PC-9 (cell line): ENCODE results near the gene BMPR1B. TPM values are rescaled to one million over a fixed set of nuclear protein-coding genes. Genes with fewer than 3 reads are reported as not detected.

Experiments
- BruUV-seq: library from RNA; stranded (reverse); fragments of 400-500 nt; replicated peaks from 2 replicates; lab custom pipeline; 2021; lab: Mats Ljungman, UMichigan
- CTCF ChIA-PET: fragments of 300-600 bp; sonication (Branson Sonifier 250); formaldehyde crosslinking; loops from one replicate; lab custom pipeline; 2022; ENCODE audit warnings: antibody characterized with exemption; lab: Charles Lee
- POLR2A ChIA-PET: fragments of 300-600 bp; sonication (Branson Sonifier 250); formaldehyde crosslinking; loops from one replicate; lab custom pipeline; 2022; ENCODE audit warnings: antibody characterized with exemption; ENCODE audit not compliant: unreplicated experiment; lab: Charles Lee
- DNase-seq, 2 experiments: peaks; one replicate each; pipeline versions ENCODE4 v3.0.0 to v3.0.0-alpha.2; 2015 to 2022; ENCODE audit warnings: mixed read lengths in 1 of 2
- H2AFZ ChIP-seq: fragments of 200-600 bp; sonication (generic); 2 replicates; pipeline ENCODE4 v1.8.1; 2017; ENCODE audit warnings: antibody characterized with exemption
- H3F3A ChIP-seq: fragments of 200-600 bp; sonication (generic); 2 replicates; pipeline ENCODE4 v1.8.1; 2017; ENCODE audit warnings: antibody characterized with exemption, mild to moderate bottlenecking, low read depth; ENCODE audit not compliant: insufficient read depth
- H3K27ac ChIP-seq: fragments of 200-600 bp; sonication (generic); 2 replicates; pipeline ENCODE4 v1.6.1; 2016; ENCODE audit warnings: mixed run types
- H3K27me3 ChIP-seq: fragments of 200-600 bp; sonication (generic); 2 replicates; pipeline ENCODE4 v1.6.1; 2016; ENCODE audit warnings: low read depth, mixed run types; ENCODE audit not compliant: insufficient read depth
- H3K36me3 ChIP-seq: fragments of 200-600 bp; sonication (generic); 2 replicates; pipeline ENCODE4 v1.6.1; 2016; ENCODE audit warnings: low read depth, mixed run types
- H3K4me1 ChIP-seq: fragments of 200-600 bp; sonication (generic); replicated peaks from 2 replicates; pipeline ENCODE4 v1.6.1; 2016; ENCODE audit warnings: mixed run types; ENCODE audit not compliant: insufficient read depth
- H3K4me2 ChIP-seq: fragments of 200-600 bp; sonication (generic); 2 replicates; pipeline ENCODE4 v1.6.1; 2017; ENCODE audit warnings: mixed run types
- H3K4me3 ChIP-seq: fragments of 200-600 bp; sonication (generic); 2 replicates; pipeline ENCODE4 v1.6.1; 2016; ENCODE audit warnings: mixed run types
- H3K79me2 ChIP-seq: fragments of 200-600 bp; sonication (generic); 2 replicates; pipeline ENCODE4 v1.6.1; 2017; ENCODE audit warnings: low read depth, mixed run types
- H3K9me2 ChIP-seq: fragments of 200-600 bp; sonication (generic); 2 replicates; pipeline ENCODE4 v1.8.1; 2017; ENCODE audit warnings: mild to moderate bottlenecking; ENCODE audit not compliant: insufficient read depth
- H3K9me3 ChIP-seq: fragments of 200-600 bp; sonication (generic); 2 replicates; pipeline ENCODE4 v1.8.1; 2016; ENCODE audit warnings: low read depth; ENCODE audit not compliant: insufficient read depth
- H4K20me1 ChIP-seq: fragments of 200-600 bp; sonication (generic); 2 replicates; pipeline ENCODE4 v1.8.1; 2017; ENCODE audit not compliant: insufficient read depth
- EZH2 ChIP-seq: fragments of 200-600 bp; sonication (generic); IDR thresholded peaks from 2 replicates; pipeline ENCODE4 v1.8.0; 2017; ENCODE audit warnings: antibody characterized with exemption, low read depth
- intact Hi-C: fragments of 100-400 bp; cut with micrococcal nuclease; formaldehyde crosslinking; loops from one replicate; pipeline ENCODE4 v1.10.0; 2022; ENCODE audit not compliant: unreplicated experiment
- total RNA-seq: library from RNA; stranded (reverse); gene quantifications from 2 replicates; pipeline ENCODE4 v1.2.3, GENCODE V29; 2021
- TF ChIP-seq, protein P1 (sequence below): fragments of 200-600 bp; sonication (generic); conservative IDR thresholded peaks from 2 replicates; pipeline ENCODE4 v1.6.1; 2017; ENCODE audit warnings: mixed run types, antibody characterized with exemption, mild to moderate bottlenecking, moderate library complexity

BMPR1B gene
- total RNA-seq, 1 experiment from 2014 or later = 1.1 TPM

DNA sequence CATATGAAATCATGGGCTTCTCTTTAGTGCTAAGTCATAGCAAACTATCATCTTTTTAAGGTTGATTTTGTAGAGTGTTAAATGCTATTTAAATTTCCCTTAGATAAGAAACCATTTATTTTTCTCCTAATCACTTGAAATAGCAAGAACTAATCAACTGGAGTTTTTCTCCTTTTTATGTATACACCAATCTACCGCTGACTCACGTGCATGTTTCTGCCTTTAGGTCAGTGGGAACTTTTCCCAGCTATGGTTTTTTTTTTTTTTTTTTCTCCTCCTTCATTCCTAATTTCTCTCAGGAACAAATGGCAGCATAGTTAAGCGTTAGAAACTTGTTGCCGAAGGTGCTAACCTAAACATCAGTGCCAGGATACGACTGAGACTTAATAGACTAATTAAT, 176.4 kb downstream of the BMPR1B start:
- H2AFZ ChIP-seq = no peak overlapping the region
- no peak for TF ChIP-seq EZH2
- TF ChIP-seq, protein P1, sequence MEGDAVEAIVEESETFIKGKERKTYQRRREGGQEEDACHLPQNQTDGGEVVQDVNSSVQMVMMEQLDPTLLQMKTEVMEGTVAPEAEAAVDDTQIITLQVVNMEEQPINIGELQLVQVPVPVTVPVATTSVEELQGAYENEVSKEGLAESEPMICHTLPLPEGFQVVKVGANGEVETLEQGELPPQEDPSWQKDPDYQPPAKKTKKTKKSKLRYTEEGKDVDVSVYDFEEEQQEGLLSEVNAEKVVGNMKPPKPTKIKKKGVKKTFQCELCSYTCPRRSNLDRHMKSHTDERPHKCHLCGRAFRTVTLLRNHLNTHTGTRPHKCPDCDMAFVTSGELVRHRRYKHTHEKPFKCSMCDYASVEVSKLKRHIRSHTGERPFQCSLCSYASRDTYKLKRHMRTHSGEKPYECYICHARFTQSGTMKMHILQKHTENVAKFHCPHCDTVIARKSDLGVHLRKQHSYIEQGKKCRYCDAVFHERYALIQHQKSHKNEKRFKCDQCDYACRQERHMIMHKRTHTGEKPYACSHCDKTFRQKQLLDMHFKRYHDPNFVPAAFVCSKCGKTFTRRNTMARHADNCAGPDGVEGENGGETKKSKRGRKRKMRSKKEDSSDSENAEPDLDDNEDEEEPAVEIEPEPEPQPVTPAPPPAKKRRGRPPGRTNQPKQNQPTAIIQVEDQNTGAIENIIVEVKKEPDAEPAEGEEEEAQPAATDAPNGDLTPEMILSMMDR = no peak
- H3K9me3 ChIP-seq = no peaks in the 10 kb centered on the region
- H3K79me2 ChIP-seq = no peaks in the 10 kb centered on the region
- peak overlapping the region; percentile 63 for H3K27ac ChIP-seq
- H3F3A ChIP-seq = no peaks in the 10 kb centered on the region
- H4K20me1 ChIP-seq = no peaks in the 10 kb centered on the region
- BruUV-seq = no TSS peak
- CTCF ChIA-PET = interaction anchor here (0.6 kb wide), 1 partner anchor 38 kb away, joined by 3 read pairs; no protein-coding TSS in a partner anchor
- H3K9me2 ChIP-seq = no peaks in the 10 kb centered on the region
- no peak overlapping the region for H3K4me3 ChIP-seq
- POLR2A ChIA-PET = interaction anchor here (0.6 kb wide), 1 partner anchor 14 kb away, joined by 3 read pairs; no protein-coding TSS in a partner anchor
- H3K27me3 ChIP-seq = no peaks in the 10 kb centered on the region
- no peak overlapping the region; the same call in 1 of the 2 replicates for H3K4me2 ChIP-seq
- H3K36me3 ChIP-seq = no peaks in the 10 kb centered on the region
- DNase-seq = no peak
- intact Hi-C loops = loop anchor here (2.0 to 10.0 kb wide), 3 partner anchors 107 to 179 kb away; partner anchors contain the start of gene BMPR1B
- peaks cover 19% of the 10 kb centered on the region for H3K4me1 ChIP-seq

DNA sequence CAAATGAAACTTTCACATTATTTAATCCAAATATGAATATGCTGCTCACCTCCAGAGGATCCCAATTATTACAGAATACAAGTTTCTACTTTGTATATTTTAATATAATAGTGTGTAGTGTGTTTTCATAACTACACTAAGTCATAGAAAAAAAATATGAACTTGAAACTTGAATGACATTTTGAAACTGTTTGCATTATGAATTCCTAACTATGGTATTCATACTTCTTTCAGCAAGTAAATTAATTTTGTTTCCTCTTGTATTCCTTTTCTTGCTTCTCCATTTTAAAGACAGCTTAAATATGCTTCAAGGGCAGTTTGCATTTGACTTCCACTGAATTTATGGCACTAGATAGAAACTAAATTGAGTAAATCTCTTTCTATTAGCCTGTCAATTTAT, 177.1 kb downstream of the BMPR1B start:
- intact Hi-C loops = loop anchor here (2.0 to 10.0 kb wide), 3 partner anchors 108 to 180 kb away; partner anchors contain the start of gene BMPR1B
- DNase-seq = peak in 1 of 2 experiments; percentile 57
- POLR2A ChIA-PET = no interaction called here

DNA sequence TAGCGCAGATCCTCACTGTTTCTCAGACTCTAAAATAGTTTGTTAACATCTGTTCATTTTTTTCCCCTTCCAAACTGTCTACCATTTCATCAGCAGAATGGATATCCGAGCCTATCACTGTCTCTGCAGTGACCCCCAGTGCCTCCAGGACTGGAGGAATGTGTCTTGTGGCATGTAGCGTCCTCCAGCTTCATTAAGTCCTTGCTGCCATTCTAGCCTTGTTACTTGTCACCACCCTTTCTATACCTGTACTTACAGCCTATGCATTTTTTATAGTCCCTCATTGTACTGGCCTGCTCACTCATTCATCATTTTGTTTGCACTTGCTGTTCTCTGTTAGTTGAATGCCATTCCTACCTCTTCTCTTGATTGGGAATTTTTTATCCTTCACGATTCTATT, 179.1 kb downstream of the BMPR1B start:
- H3K9me2 ChIP-seq = no peaks in the 10 kb centered on the region
- no peaks in the 10 kb centered on the region for H3K36me3 ChIP-seq
- intact Hi-C loops = loop anchor here (10.0 kb wide), 1 partner anchor 182 kb away; the partner anchor contains the start of gene BMPR1B
- no TSS peak for BruUV-seq
- no peaks in the 10 kb centered on the region for H3K79me2 ChIP-seq
- POLR2A ChIA-PET = no interaction called here
- TF ChIP-seq EZH2 = no peak
- TF ChIP-seq, protein P1 = no peak
- no peak overlapping the region for H3K27ac ChIP-seq
- CTCF ChIA-PET = no interaction called here
- H3K27me3 ChIP-seq = no peaks in the 10 kb centered on the region
- no peak overlapping the region for H2AFZ ChIP-seq
- peaks cover 28% of the 10 kb centered on the region for H3K4me1 ChIP-seq
- no peaks in the 10 kb centered on the region for H4K20me1 ChIP-seq
- H3F3A ChIP-seq = no peaks in the 10 kb centered on the region
- no peak overlapping the region for H3K4me2 ChIP-seq
- DNase-seq = no peak
- no peak overlapping the region for H3K4me3 ChIP-seq
- no peaks in the 10 kb centered on the region for H3K9me3 ChIP-seq

More for the DNA sequence above, 177.1 kb downstream of the BMPR1B start:
- peaks cover 26% of the 10 kb centered on the region for H3K4me1 ChIP-seq
- H3K9me2 ChIP-seq = no peaks in the 10 kb centered on the region
- peak overlapping the region; percentile 63 for H3K27ac ChIP-seq
- CTCF ChIA-PET = no interaction called here
- H3F3A ChIP-seq = no peaks in the 10 kb centered on the region
- H2AFZ ChIP-seq = no peak overlapping the region
- H3K4me3 ChIP-seq = no peak overlapping the region
- no peaks in the 10 kb centered on the region for H3K79me2 ChIP-seq
- BruUV-seq = no TSS peak
- peak overlapping the region; percentile 34; the same call in 1 of the 2 replicates for H3K4me2 ChIP-seq
- no peaks in the 10 kb centered on the region for H3K36me3 ChIP-seq
- H4K20me1 ChIP-seq = no peaks in the 10 kb centered on the region
- no peaks in the 10 kb centered on the region for H3K9me3 ChIP-seq
- no peaks in the 10 kb centered on the region for H3K27me3 ChIP-seq
- no peak for TF ChIP-seq EZH2
- TF ChIP-seq, protein P1 = no peak
